ENCODE results near the gene DGCR2. TPM values are rescaled to one million over a fixed set of nuclear protein-coding genes. Genes with fewer than 3 reads are reported as not detected.
"Not testable (repeated sequence)": the region's sequence is repeated elsewhere in the genome, so short reads cannot be mapped to it uniquely, and the experiment has no call there.

DGCR2 gene
- total and polyA plus RNA-seq, 4 experiments from 2014 or later: 33.1 to 66.7 (median 56.6) TPM

- no peaks in the 10 kb centered on the region for H3K36me3 Mint-ChIP-seq
- Histone ChIP-seq H3K27me3 (ENCODE audit: insufficient read depth, low read length) (no peaks in the 10 kb centered on the region), H3K27ac (ENCODE audit: low read depth, low read length) (no peak overlapping the region), H3K4me3 (ENCODE audit: low read length in 2 of 2) (no peak overlapping the region), H3K4me1 (ENCODE audit: insufficient read depth, low read length) (no peaks in the 10 kb centered on the region), H3K36me3 (ENCODE audit: insufficient read depth, low read length) (no peaks in the 10 kb centered on the region), H3K9me3 (ENCODE audit: control insufficient read depth in 1 of 2, low read length in 2 of 2) (no peaks in the 10 kb centered on the region)
- POLR2A ChIA-PET (ENCODE audit: partially characterized antibody): no interaction called here
- no peaks in the 10 kb centered on the region for H3K9me3 Mint-ChIP-seq
- peaks cover 3 to 10% of the 10 kb centered on the region in 2 donors for H3K27me3 Mint-ChIP-seq
- CTCF ChIA-PET (ENCODE audit: partially characterized antibody): no interaction called here
- H3K4me1 Mint-ChIP-seq: no peaks in the 10 kb centered on the region
- intact Hi-C loops (cut with micrococcal nuclease): no loop called here
- DNase-seq: no peak
- no peak overlapping the region for H3K4me3 Mint-ChIP-seq
- peak overlapping the region in 1 of 7 donors; percentile 48 for H3K27ac Mint-ChIP-seq
These were observed 134.4 kb downstream of the DGCR2 start for GRCh38 chr22:18987765-18988164.

- H3K9me3 ChIP-seq (ENCODE audit: control insufficient read depth in 1 of 2, low read length in 2 of 2); H3K27me3 ChIP-seq (ENCODE audit: insufficient read depth, low read length); H3K4me1 Mint-ChIP-seq; H3K9me3 Mint-ChIP-seq; H3K27ac ChIP-seq (ENCODE audit: low read depth, low read length); POLR2A ChIA-PET (ENCODE audit: partially characterized antibody); H3K4me1 ChIP-seq (ENCODE audit: insufficient read depth, low read length); H3K27ac Mint-ChIP-seq; DNase-seq; H3K27me3 Mint-ChIP-seq; H3K36me3 Mint-ChIP-seq; intact Hi-C loops (cut with micrococcal nuclease); H3K4me3 ChIP-seq (ENCODE audit: low read length in 2 of 2); CTCF ChIA-PET (ENCODE audit: partially characterized antibody); H3K36me3 ChIP-seq (ENCODE audit: insufficient read depth, low read length); H3K4me3 Mint-ChIP-seq: not testable (repeated sequence)
These were observed 135.1 kb downstream of the DGCR2 start for GRCh38 chr22:18987114-18987513.

Other genes starting within 250 kb of the DGCR2 start
- 1 to 10 TPM; 4.8 to 7.2 TPM for gene DGCR6, start 216.1 kb downstream of the DGCR2 start, total RNA-seq
- gene DGCR6, start 216.1 kb downstream of the DGCR2 start, polyA plus RNA-seq: 1 to 10 TPM; 1.6 to 4.1 TPM
- gene PRODH, start 186.1 kb downstream of the DGCR2 start, total RNA-seq: under 1 TPM; 0.22 to 0.23 TPM
- under 1 TPM in 1 of 2 donors, not detected in 1; 0.15 TPM for gene PRODH, start 186.1 kb downstream of the DGCR2 start, polyA plus RNA-seq
- not detected for gene TSSK2, start 8.9 kb upstream of the DGCR2 start, total RNA-seq
- gene TSSK2, start 8.9 kb upstream of the DGCR2 start, polyA plus RNA-seq: not detected
- gene ESS2, start 22.2 kb upstream of the DGCR2 start, total RNA-seq: 10 to 100 TPM; 16.9 to 17.1 TPM
- gene ESS2, start 22.2 kb upstream of the DGCR2 start, polyA plus RNA-seq: 10 to 100 TPM in 1 of 2 donors, 1 to 10 TPM in 1; 5.5 to 14.2 TPM
- not detected for gene GSC2, start 27.9 kb upstream of the DGCR2 start, total RNA-seq
- gene GSC2, start 27.9 kb upstream of the DGCR2 start, polyA plus RNA-seq: not detected
- 10 to 100 TPM; 39.0 to 40.7 TPM for gene SLC25A1, start 56.3 kb upstream of the DGCR2 start, total RNA-seq
- 10 to 100 TPM; 35.5 to 64.9 TPM for gene SLC25A1, start 56.3 kb upstream of the DGCR2 start, polyA plus RNA-seq
- 1 to 10 TPM in 1 of 2 experiments, under 1 TPM in 1; 0.80 to 1.7 TPM for gene CLTCL1, start 169.3 kb upstream of the DGCR2 start, total RNA-seq
- not detected for gene CLTCL1, start 169.3 kb upstream of the DGCR2 start, polyA plus RNA-seq